HUDEP-2 (cell line): ENCODE results near the gene RNF135.
"Not testable (repeated sequence)": the region's sequence is repeated elsewhere in the genome, so short reads cannot be mapped to it uniquely, and the experiment has no call there.

Experiments used
- DNase-seq, 76 experiments: peaks; one replicate each; lab custom pipeline; 2025; ENCODE audit not compliant: unreplicated experiment in 76 of 76; lab: John Stamatoyannopoulos, UW

RNF135 gene

DNA sequence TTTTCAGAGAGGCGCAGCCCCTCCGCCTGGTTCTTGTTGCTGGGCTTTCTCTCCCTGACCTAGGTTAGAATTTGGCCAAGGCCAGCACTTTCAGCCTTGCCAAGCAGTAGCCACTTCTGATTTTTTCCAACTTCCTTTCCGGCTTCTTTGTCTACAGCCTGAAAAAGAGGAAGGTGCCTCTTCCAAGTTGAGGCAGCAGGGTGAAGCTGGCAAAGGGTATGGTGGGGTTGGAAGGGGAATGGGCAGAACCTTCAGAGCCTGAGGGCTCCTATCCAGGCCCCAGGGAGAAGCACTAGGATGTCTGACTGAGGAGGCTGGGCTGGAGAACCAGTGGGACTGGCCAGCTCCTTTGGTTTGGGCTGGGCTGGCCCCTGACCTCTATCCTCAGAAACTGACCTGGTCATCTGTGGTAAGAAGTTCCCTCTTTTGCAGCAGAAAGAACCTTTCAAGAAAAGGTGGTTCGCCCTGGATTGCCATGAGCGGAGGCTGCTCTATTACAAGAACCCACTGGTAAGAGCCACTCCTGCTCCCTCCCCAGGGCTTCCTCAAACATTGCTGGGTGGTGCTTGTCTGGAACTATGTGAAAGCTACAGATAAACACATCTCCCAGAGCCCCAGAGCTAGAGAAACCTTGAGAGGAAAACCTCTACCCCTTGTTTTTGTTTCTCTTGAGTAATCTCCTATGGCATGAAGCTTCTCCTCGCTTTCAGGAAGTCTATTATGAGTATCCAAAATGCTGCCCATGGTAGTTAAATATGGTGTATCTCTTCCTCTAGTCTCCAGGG, 16.6 kb upstream of the RNF135 start:
- DNase-seq, result no peak

DNA sequence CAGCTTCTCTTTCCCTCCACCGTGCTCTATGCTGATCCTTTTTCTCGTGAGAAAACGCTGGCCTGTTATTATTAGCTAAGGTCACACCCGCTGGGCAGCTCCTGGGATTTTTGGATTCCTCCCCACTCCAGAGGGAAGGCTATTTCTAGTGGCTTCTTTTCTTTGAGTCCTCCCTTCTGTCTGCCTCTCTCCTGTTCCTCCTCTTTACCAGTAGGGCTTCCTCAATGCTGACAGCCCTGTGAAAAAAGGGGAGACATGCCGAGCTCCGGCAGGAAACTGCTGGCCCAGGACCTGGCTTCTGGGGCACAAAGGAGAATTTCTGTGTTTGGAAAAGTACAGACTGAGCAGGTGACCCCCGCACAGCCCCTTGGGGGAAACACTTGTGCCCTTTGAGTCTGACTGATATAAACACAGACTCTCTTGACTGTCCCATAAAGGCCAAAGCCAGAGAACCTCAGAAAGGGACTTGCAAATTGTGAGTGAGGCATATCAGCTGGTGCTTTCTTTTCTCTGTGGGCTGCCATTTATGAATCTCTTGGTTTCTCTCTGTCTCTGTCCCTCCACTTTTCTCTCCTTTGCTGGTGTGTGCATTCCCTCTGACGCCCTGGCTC, 14.0 kb upstream of the RNF135 start:
- no peak for DNase-seq

DNA sequence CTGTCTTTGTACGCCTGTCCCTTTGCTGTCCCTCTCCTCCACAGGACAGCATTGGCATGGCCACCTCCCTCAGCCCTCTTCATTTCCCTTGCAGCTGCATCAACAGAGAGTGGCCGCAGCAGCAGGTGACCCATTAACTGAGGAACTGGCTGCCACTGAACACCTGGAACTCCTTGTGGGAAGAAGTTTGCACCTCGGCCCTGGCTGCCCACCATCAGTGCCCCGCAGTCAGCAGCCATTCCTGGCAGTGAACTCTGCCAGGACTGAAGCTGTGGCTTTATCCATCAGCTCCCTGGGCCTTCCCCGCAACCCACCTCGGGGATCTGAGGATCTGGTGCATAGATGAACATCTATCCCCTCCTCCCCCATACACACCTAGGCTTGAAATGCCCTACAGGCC, 13.1 kb upstream of the RNF135 start:
- no peak for DNase-seq

DNA sequence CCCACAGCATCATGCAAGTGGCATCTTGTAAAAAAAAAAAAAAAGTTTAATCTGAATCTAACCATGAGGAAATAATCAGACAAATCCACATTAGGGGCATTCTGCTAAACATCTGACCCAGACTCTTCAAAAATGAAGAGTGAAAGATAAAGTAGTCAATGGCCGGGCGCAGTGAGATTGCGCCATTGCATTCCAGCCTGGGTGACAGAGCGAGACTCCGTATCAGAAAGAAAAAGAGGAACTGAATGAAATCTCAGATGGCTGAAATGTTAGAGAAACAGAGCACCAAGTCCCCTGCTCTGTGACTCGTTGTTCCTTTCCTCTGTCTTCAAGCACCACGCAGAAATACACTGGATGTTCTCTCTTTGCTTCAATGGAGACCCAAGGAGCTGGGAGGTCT, 12.7 kb upstream of the RNF135 start:
- DNase-seq, result peak in 2 of 76 experiments; percentile 8 to 22

DNA sequence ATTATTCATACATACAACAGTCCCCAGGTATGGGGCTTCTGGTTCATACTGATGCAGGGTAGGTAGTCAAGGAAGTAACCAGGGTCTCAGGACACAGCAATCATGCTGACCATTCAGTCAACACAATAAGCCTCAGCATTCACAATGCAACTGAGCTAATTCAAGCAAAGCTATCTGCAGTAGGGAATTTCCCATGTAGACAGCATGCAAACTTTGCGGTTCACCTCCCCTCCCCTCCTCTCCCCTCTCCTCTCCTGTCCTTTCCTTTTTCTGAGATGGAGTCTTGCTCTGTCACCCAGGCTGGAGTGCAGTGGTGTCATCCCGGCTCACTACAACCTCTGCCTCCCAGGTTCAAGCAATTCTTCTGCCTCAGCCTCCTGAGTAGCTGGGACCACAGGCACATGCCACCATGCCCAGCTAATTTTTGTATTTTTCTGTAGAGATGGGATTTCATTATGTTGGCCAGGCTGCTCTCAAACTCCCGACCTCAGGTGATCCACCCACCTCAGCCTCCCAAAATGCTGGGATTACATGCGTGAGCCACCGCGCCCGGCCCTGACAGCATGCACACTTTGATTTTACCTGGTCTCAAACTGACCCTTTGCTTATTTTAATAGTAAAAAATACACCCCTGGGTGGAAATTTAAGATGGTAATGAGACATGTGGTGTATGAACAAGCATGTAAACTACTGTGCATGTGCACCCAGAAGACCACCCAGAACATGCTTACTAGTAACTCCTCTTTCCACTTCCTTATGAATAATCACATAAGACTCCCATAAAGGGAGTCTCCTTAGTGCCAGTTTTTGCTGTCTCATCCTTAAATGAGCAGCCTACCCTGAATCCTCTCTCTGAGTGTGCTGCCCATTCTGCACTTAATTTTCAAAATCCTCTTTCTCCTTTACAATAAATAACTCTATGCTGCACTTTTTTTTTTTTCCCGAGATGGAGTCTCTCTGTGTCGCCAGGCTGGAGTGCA, 9.3 kb upstream of the RNF135 start:
- no peak for DNase-seq

DNA sequence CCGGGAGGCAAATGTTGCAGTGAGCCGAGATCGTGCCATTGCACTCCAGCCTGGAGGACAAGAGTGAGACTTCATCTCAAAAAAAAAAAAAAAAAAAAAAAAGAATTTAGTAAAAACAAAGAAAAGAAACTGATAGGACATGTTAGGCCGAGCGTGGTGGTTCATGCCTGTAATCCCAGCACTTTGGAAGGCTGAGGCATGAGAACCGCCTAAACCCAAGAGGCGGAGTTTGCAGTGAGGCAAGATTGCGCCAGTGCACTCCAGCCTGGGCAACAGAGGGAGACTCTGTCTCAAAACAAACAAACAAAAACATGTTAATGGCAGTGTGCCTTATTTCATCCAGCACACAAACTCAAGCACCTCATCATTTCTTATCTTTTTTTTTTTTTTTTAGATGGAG, 6.5 kb upstream of the RNF135 start:
- DNase-seq, result not testable (repeated sequence)

DNA sequence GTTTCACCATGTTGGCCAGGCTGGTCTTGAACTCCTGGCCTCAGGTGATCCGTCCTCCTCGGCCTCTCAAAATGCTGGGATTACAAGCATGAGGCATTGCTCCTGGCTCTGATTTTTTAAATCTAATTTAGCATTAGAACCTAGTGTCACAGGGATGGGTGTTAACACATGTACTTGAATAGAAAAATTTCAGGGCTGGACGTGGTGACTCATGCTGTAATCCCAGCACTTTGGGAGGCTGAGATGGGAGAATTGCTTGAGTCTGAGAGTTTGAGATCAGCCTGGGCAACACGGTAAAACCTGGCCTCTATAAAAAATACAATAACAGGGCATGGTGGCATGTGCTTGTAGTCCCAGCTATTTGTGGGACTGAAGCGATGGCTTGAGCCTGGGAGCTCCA, 6.0 kb upstream of the RNF135 start:
- no peak for DNase-seq

DNA sequence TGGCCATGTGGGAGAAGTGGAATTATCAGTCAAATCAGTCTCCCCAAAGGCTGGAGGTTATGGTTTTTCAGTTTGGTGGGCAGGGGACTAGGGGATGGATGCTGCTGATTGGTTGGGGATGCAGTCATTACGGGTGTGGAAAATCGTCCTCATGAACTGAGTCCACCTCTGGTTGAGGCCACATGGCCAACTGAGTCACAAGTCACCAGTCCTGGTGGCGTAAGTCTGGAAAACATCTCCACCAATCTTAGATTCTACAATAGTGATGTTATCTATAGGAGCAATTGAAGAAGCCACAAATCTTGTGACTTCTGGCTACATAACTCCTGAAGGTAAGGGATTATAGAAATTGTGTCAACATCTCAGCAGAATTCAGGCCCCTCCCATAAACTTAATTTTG, 5.2 kb upstream of the RNF135 start:
- DNase-seq, result no peak

DNA sequence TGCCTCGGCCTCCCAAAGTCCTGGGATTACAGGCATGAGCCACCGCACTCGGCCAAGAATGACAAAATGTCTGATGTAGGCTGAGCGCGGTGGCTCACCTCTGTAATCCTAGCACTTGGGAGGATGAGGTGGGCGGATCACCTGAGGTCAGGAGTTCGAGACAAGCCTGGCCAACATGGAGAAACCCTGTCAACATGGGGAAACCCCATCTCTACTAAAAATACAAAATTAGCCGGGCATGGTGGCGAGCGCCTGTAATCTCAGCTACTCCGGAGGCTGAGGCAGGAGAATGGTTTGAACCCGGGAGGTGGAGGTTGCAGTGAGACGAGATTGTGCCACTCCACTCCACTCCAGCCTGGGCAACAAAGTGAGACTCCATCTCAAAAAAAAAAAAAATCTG, 2.9 kb upstream of the RNF135 start:
- DNase-seq, result not testable (repeated sequence)

DNA sequence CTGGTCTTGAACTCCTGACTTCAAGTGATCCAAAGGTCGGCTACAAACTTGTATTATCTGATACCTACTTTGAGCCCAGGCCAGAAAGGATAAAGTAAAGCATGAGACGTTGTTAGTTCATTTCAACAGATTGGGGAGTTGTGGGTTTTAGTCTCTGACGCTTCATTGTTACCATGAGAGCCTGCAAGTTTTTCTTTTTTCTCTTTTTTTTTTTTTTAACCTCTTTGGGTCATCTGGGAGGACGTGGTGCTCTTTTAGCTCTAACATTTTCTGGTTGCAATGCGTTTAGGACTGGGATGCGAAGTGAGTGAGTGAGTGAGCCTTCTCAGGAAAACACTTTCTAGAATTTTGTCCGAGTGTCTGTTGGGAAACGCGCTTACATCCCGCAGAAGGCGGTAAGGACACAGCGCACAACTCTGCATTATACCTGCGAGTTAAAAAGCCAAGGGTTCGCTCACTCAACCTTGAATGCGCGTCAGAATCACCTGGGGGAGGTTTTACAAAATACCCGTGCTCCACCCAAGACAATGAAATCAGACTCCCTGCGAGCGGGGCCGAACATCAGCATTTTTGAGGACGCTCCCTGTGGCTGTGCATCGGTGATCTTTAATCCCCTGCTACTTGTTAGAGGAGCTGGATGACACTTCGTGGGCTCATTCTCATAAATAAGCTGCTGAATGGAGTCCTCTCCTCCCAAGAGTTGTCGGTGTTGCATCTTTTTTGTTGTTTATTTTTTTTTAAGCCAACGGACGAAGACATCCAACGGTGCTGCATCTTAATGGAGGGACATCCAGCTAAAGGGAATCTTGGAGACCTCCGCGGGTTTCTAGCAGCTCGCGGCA, 629 bp upstream of the RNF135 start:
- peak in 5 of 76 experiments; percentile 6 to 62 (median 34) for DNase-seq

DNA sequence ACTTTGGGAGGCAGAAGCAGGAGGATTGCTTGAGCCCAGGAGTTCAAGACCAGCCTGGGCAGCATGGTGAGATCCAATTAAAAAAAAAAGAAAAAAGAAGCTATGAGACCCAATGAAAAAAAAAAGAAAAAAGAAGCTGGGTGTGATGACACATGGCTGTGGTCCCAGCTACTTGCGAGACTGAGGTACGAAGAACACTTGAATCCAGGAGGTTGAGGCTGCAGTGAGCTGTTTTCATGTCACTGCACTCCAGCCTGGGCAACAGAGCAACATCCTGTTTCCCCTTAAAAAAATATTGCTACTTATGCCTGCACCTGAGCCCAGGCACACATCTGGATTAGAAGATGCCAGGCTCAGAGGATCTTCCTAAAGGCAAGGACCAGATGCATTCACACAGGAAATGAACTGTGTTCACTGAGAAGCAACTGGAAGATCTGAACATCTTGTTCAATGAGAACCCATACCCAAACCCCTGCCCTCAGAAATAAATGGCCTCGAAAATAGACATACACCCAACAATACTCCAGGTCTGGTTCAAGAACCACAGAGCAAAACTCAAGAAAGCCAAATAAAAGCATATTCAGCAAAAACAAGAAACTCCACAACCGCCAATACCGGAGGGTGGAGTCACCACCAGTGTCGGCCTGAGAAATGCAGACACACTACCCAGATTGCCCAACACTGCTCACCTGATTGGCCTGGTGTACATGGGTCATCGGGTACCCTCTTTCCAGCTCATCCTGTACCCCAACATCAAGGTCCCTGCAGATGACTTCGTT, 4.4 kb downstream of the RNF135 start:
- no peak for DNase-seq

DNA sequence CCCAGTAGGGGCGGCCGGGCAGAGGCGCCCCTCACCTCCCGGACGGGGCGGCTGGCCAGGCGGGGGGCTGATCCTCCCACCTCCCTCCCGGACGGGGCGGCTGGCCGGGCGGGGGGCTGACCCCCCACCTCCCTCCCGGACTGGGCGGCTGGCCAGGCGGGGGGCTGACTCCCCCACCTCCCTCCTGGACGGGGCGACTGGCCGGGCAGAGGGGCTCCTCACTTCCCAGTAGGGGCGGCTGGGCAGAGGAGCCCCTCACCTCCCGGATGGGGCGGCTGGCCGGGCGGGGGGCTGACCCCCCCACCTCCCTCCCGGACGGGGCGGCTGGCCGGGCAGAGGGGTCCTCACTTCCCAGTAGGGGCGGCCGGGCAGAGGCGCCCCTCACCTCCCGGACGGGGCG, 9.1 kb downstream of the RNF135 start:
- not testable (repeated sequence) for DNase-seq

DNA sequence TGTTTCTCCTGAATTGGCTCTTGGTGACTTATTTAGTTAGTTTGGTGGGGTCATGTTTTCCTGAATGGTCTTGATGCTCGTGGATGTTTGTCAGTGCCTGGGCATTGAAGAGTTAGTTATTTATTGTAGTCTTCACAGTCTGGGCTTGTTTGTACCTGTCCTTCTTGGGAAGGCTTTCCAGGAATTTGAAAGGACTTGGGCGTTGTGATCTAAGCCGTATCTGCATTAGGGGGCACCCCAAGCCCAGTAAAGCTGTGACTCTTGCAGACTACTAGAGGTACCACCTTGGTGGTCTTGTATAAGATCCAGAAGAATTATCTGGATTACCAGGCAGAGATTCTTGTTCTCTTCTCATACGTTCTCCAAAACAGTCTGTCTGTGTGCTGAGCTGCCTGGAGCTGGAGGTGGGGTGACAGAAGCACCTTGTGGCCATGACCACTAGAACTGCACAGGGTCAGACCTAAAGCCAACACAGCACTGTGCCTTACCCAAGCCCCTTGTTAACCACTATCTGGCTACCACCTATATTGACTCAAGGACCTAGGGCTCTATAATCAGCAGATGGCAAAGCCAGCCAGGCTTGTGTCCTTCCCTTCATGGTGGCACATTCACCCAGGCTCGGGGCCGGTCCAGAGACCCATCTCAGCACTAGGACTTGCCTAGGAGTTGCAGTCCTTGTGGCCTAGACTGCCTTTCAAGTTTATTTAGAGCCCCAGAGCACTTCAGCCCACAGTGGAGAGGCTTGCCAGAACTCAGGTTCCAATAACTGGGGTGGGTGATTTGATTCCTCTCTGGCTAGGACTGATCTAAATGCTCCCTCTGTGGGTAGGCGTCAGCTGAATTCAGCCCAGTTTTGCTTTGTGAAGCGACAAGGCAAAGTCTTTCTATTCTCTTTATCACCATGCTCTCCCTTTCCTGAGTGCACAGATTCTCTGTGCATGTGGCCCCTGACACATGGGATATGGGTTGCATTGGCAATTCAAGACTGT, 11.0 kb downstream of the RNF135 start:
- DNase-seq, result no peak

DNA sequence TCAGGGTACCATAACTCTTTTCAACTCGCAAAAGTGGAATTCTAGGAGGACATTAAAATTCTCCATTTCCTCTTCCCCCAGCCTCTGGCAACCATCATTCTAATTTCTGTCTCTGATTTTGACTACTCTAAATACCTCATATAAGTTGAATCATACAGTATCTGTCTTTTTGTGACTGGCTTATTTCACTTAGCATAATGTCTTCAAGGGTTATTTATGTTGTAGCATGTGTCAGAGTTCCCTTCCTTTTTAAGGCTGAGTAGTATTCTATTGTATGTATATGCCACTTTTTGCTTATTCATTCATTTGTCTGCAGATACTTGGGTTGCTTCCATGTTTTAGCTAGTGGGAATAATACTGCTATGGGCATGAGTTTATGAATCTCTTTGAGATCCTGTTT, 12.0 kb downstream of the RNF135 start:
- no peak for DNase-seq

DNA sequence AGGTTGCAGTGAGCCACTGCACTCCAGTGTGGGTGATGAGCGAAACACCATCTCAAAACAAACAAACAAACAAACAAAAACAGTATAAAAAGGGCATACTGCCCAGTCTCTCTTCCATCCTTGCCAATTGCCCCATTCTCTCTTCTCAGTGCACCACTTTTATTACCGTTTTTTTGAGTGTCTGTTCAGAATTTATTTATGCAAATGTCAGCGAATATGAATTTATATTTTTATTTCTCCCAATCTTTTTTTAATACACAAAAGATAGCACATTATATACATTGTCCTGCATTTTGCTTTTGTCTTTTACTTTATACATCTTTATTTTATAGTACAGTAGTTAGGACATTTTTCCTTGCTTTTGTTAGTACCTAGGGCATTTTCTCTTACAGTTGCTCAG, 19.6 kb downstream of the RNF135 start:
- DNase-seq, result no peak

DNA sequence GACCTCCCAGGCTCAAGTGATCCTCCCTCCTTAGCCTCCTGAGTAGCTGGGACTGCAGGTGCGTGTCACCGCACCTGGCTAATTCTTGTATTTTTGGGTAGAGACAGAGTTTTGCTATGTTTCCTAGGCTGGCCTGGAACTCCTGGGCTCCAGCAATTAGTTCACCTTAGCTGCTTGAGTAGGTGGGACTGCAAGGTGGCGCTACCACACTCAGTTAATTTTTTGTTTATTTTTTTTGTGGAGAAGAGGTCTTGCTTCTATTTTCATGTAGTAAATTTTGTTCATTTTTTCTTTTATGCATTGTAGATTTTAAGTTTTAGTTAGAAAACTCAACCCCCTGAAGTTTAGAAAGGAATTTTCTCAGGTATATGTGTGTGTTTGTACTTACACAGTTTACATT, 21.7 kb downstream of the RNF135 start:
- DNase-seq, result no peak

DNA sequence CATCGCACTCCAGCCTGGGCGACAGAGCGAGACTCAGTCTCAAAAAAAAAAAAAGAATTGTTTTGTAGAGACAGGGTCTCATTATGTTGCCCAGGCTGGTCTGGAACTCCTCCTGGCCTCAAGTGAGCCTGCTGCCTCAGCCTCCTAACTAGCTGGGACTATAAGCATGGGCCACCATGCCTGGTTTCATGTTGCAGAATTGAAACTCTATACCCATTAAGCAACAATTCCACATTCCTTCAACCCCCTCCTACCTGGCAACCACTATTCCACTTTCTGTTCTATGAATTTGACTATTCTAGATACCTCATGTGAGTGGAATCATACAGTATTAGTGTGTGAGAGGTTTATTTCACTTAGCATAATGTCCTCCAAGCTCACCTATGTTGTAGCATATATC, 24.5 kb downstream of the RNF135 start:
- no peak for DNase-seq

DNA sequence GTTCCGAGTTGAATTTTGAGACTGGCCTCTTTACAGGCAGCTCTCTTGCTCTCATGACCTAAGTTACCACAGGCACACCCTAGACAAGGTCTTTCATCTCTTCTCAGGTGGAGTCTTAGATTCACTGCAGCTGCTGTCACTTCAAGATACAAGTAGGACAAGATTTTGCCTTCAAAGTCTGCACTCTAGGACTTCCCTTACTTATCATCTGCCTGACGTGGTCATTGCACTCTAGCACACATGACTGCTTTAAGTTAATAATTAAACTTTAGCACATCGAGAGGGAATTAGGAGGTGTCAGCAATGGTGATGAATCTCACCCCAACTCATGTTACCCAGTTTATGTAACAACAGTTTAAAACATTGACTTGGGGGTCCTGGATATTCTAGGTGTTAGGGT, 25.6 kb downstream of the RNF135 start:
- no peak for DNase-seq

DNA sequence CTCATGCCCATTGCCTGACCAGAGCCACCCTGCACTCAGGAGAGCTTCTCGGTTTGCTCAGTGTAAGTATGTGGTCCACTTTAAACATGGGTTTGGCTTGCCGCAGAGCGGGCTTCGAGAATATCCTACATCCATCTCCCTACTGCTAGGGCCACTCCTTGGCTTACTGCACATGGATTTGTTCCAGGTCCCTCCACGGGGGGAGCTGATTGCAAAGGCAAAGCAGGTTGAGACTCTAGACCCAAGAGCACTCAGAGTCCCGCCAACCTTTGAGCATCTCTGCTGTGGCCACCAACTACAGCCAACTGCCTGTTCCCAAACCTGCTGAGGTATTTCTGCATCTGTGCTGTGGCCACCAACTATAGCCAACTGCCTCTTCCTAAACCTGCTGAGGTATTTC, 26.4 kb downstream of the RNF135 start:
- no peak for DNase-seq
